GM21529 (cell line): ENCODE measurements around the gene WDR70.

Experiments
- ATAC-seq: cut with Tn5 transposase; IDR thresholded peaks from one replicate; pipeline ENCODE4 v1.9.1; 2021; ENCODE audit not compliant: unreplicated experiment

Gene WDR70

DNA sequence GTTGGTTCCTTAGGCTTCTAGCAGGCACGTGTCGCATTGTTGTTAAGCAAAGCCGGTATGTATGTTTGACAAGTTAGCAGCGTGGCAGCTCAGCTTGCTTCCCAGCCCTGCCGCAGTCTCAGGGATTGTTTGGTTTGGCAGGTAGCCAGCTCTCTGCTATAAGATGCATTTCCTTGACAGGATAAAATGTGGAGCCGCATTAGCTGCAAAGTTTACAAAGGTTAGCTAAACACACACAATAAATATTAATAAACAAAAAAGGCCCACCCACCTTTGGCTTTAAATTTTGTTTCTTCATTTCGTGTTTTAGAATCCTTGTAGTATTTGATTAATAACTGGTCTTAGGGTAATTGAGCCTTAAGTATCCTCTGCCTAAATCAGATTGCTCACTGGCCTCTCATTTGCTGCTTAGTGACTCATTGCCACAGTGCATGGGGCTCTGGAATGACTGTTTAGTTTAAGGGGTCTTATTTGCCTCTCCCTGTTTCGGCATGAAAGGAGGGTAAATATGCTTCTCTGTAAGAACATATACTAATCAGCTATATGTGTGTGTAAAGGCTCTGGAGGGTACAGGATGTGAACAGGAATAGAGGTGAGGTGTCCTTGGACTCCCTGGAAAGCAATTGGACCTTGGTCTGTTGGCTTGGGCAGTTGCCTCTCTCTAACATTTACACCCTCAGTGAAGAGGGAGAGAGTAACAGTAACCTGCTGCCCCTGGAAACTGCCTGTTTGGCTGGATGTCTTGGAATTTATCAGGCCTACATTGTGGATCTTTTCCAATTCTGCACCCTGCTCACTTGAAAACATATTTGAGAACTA lies 338.7 kb downstream of the WDR70 start:
- ATAC-seq = no peak

DNA sequence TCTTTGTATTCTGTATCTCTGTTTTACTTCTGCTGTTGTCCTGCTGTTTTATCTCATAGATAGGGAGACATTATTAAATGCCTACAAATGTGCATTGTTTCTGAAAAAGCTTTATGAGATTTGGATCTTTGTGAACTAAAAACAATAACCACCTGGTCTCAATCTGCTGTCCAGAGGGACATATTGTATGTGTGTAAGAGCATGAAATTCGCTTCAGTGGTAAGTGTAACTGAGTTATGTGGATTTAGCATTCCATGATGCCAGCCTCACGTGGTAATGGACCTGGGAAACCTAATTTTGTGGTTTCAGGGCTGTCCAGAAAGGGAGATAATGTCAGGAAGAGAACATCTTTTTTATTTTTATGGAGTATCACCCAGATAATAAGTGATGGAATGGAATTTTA lies 341.4 kb downstream of the WDR70 start:
- ATAC-seq = no peak

DNA sequence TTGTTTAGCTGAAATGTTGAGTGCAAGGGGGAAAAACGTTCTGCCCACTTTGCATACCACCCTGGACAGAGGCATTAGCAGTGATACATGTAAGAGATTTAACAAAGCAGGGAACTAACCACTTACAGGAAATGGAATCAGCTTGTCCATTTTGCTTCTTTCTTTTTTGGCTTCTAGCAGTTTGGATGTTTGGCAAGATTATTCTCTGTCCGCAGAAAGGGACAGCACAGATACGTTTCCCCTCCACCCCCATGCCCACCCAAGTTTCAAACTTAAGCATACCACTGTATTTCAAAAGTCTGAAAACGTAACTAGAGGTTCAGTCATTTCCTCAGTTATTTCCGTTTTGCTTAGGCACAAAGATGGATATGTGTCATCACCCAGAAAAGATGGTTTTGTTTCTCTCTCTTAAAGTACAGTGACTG lies 342.3 kb downstream of the WDR70 start:
- peak; percentile 72 for ATAC-seq

DNA sequence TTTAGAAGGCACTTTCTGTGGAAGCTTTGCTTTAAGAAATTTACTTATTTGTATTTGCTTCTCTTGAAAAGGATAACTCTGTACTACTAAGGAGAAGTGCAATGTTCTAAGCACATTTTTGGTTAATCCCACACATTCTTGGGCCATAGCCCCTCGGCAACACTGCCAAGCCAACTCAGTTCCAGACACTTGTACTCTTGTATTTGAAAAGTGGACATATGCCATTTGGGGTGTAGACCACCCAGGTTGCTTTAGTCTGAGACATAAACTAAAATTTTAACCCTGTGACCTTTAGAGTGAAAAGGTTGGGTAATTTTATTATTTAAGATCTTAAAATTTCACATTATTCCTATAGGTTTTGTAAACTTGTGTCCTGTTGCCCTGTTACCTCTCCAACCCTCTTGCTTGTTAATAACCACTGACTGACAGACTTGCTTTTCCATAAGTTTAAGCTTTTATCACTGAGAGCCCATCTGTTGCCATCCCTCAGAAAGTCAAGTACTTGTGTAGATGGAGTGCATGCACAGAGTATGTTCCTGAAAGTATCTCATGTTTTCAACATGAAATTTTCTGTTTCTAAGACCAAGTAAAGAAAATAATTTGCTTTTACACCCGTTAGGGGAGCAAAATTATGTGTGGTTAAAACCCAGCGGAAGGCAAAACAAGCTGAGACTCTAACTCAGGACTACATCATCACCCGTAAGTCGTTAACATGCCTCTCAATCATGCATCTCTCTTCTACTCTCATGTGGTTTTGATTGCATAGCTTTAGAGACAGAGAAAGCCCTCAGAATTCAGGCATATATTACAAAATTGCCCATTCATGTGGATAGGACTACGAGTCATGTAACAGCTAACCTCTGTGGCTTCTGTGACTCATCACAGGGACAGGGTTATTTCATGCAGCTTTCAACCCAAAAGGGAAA lies 343.4 kb downstream of the WDR70 start:
- ATAC-seq = peak; percentile 55

DNA sequence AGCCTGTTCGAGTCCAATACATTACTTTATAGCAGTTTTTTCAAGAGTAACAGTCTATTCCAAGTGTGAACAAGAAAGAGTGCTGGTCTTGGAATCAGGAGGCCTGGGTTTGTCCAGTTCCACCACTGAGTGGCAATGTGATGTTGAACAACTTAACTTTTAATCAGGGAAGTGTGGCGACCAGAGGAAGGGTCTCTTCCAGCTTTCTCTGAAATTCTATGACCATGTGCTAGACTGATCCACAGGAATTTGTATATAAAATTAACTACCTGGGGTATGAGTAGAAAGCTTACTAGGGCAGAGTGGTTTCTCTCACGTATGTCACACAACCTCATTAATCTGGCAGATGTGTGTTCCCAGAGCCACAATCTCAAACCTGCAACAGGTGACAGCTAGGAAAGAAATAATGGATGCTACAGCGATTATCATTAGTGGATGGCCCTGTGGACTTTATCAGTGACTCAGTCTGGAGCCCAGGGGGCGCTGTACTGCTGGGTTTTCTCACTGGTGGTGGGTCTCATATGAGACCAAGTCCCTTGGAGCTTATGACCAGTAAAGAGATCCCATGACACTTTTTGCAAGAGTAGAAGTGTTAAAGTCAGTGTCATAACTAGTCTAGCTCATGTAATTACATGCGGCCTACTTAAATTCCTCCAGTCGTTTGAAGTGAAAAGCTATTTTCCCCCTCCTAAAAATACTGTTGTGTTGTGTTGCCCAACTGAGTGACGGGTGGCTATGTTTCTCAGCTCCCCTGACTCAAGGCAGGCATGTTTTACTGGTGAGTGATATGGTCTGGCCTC lies 344.2 kb downstream of the WDR70 start:
- no peak for ATAC-seq

DNA sequence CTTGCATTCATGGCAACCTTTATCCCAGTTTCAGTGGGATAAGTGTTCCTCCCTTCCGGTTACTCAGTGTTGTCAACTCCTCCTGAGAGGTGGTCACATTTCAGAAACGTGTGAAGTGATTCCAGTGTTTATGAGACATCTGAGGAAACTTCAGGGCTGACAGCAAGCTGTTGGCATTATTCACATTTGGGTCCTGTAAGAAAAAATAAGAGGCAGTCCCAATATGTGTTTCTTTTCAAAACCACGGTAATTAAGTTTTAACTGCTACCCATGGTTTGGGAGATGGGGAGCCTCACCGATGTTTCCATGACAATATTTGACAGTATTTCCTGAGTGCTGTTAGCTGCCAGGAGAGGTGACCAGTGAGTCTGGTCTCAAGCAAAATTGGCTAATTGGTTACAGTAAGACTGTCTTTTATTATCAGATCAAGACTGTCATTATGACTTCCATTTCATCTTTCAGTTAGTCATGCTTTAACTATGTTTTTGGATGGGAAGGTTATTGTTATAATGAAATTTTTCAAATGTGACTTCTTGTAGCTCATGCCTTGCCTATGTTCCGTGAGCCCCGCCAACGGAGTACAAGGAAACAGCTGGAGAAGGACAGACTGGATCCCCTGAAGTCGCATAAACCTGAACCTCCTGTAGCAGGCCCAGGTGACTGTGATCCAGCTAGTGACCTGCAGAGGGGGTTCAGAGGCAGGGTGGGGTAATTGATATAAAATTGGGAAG lies 345.4 kb downstream of the WDR70 start:
- ATAC-seq = no peak

DNA sequence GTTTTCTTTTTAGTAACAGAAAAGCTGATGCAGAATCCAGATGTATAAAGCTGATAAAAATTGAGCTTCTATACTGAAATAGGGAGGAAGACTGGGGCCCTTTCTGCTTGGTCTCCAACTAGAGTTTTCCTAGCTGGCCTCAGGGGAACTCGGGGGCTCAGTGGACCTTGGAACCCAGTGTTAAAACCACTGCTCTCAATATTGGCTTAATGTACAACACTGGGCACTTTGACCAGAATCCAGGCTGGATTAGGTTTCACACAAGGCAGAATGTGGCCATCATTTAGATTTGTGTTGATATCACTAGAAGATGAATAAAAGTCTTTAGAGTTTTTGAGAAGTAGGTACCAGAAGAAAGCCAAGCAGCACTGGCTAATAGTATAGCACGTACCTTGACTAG lies 346.1 kb downstream of the WDR70 start:
- ATAC-seq = no peak

DNA sequence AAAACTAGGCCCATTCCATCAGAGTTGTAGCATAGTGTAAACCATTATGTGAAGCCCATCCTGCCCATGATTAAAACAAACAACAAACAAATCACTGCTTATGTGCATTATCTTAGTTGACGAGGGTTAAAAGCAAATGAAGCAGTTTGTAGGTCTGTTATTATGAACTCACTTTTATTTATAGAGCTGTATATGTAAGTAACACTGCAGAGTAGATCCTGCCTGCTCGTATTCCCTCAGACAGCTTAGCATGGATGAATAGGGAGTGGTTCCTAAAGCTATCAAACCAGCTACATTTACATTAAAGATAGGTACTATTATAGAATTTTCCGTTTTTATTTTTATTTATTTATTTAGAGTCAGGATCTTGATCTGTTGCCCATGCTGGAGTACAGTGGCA lies 348.1 kb downstream of the WDR70 start:
- no peak for ATAC-seq

DNA sequence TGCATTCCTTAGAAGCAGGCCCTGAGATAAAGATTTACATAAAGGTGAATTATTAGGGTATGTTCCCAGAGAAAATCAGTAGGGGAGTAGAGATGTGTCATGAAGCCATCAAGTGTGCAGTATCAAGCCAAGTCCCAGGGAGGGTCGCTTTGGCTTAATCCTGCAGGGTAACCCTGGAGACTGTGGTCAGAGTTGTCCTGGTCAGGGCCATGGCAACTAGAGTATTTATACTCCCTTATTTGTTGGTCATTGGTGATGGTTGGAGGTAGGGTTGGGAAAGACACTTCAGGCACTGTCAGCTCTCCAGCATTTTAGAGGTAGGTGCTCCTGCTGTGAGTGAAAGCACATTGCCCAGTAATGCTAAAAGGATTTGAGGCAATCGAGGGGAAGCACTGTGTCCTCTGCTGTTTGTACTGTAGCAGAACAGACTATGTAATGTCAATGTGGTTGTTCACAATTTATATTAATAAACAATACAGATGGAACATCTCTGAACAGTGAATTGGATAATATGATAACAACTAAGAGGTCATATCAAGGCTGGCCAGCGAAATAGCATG lies 351.9 kb downstream of the WDR70 start:
- ATAC-seq = no peak

DNA sequence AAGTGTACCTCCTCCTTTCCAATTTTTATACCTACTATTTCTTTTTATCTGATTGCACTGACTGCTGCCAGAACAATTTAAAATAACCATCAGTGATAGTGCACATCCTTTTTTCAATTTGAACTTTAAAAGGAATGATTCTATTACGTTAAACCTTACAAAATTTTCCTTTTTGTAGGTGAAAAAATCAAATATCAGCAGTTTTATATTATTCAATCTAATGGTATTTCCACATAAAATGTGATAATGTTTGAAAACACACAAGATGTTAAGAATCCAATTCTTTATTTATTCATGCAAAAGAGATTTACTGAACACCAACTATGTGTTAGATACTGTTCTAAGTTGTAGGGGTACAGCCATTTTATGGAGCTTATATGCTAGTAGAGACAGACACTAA lies 355.0 kb downstream of the WDR70 start:
- ATAC-seq = no peak

DNA sequence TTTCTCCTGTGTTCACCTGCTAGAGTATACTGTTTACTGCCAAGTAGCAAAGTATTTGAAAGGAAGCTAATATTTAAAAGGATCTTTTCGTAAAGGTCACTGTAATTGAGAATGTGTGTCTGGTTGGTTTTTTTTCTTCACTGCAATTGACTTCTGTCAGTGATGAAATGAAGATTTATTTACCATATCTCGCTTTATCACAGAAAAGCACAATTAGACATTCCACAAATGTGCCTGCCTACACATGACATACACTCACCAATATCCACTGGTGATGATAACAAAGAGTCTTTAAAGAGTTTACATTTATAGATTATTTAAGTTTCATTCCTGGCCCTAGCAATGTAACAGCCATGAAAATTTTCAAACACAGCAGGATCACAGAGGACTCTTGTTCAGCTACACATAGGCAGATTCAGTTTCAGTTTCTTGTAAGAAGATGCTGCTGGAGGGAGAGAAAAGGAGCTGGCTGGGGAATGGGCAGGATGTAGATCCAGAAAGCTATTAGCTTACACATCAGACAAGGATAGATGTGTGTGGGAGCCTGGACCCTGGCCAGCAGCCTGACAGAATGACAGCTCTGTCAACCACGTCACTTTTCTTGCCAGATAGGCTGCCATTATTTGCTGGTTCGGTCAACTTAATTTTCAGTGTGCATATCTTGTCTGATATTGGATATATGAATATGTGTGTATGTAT lies 356.7 kb downstream of the WDR70 start:
- ATAC-seq = peak; percentile 48

DNA sequence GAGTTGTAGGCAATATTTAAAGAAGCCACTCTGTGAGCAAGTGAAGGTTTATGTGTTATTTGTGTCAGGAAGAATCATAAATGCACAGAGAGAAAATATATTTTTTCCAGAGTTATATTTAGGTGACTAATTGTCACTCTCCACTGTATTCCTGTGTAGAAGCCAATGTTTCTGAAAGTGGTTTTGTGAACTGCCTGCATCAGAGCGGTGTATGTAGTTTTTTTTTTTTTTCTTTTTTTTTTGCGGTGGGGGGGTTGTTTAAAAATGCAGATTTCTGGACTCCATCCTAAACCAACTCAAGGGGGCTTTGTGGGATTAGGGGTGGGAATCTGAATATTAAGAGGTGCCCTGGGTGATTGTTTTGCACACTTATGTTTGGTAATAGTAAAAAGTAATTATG lies 357.3 kb downstream of the WDR70 start:
- no peak for ATAC-seq

DNA sequence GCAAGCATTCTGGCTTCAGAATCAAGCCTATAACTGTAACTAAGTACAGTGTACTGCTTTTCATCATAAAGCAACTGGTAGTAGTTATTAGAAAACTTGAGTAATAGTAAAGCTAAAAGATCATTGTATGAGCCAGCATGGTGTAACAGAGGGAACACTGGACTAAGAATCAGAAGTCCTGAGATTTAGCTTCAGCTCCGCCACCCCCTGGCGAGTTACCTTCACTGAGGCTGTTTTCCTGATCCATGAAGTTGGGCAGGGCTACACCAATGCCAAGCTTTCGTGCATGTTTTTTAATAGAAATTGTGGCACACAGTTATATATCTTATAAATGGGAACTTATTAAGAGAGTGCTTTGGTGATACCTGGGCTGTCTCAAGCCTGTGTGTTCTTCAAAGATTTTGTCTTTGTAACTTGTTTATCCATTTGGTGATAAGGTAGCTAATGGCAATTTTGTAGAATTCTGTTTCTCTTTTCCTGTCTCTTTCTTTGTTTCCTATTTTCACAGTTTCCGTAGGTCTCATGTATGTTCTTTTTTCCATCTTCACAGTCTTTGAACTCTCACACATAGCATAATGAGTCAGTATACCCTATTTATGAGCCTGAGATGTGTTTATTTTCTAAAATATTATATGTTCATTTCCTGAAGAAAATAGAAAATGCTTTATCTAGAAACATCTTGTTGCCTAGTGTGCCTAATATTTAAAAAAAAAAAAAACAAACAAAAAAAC lies 358.4 kb downstream of the WDR70 start:
- no peak for ATAC-seq

DNA sequence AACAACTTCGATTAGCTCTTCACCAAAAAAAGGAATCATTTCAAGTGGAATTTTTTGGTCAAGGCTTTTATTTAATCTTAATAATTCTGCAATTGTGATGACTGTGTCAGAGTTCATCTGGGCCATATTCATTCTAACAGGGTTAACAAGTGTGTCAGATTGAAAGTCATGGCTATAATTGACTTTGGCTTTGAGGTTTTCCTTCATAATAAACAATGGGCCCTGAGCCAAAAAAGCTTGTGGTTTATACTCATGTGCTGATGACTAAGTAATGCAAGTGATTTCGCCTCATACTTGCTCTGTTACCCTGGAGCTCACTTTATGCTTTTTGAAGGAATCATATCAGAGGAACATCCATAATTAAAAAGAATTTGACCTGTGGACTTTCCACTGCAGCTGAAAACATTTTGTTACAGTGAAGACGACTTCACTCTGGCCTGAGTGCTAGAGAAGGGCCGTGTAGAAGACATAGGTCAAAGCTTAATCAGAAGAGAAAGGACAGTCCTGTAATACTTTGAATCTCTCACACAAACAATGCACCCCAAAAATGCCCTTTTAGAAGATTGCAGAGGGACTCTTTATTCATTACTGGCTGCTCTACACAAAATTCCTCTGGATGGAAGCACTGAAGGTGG lies 359.1 kb downstream of the WDR70 start:
- peak; percentile 89 for ATAC-seq

DNA sequence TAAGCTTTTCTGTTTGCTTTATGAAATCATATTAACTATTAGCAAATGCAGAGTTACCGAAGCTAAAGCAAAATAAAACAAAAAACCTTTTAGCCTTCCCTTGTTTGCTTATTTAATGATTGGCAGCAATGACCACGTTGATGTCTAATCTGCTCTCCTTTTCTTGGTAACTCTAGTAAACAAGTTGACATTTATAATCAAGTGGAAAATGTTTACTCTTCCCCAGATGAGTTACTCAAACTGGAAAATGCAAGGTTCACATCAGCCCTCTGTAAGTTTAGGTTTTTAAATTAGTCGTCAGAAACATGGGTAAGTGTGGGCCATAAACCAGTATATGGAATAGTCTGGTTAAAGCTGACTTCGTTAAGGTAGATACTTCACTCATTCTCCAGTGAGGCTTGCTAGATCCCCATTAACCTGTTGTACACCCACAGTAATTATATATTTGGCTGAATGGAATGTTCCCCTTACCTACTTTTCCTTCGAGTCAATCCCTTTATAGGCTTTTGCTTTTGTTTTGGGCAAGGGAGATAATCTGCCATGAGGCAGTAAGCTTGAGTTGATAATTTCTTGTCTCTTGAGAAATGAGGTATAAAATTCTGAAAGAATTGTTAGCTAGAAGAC lies 359.9 kb downstream of the WDR70 start:
- no peak for ATAC-seq

DNA sequence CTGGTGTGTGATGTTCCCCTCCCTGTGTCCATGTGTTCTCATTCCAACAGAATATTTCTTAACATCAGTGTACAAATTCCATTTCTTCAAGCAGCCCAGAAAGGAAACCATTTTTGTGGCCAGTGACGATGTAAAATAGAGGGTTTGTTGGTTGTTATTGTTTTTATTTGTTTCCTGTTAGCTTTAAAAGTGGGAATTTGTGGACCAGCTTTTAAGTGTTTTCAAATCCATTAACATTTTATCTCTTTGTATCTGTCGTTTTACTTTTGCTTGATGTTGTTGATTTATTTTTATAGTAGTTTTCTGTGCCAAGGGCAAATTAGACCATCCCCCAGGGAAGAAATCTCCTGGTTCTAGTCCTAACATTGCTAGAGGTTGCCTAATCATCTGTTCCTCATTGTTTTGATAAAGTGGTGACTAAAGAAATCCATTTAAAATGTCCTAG lies 360.7 kb downstream of the WDR70 start:
- no peak for ATAC-seq

DNA sequence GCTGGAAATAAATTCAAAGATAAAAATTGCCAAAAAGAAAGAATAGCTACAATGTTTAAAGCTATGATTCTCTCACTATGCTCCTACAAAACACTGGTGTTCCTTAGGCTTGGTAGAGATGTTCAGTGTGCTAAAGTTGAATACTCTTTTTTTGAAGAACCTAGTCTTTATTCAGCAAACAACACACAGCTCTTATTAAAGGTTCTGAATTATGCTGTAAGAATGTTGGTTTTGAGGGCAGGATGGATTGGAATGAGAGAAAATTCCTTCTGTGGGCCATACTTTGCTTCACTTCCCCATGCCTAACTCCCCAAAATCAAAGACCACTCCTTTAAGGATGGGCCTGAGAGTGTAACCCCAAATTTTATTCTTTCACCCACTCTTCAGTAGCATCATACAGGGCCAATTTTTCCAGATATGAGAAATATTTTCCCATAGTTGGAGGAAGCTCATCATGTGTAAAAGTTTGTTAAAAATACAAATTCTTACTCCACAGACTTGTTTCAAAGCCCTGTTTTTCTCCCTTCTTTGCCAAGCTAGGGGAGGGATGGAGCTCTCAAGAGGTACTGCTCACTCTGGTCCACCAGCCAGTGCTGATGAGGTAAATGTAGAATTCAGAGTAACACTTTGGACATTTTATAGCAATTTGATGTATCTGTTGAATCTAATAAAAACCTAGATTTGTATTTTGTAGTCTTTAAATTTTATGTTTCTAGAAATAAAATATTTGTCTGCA lies 361.4 kb downstream of the WDR70 start:
- no peak for ATAC-seq
